K562 (cell line): ENCODE measurements around the gene LRRC75A.

Experiments
- BACH1 ChIP-seq: fragments of 200-800 bp; sonication (Bioruptor generic); IDR thresholded peaks from 2 replicates; pipeline ENCODE4 v1.6.1; 2016; ENCODE audit warnings: missing genetic modification characterization, missing compliant biosample characterization
- CTCF ChIP-seq, 3 experiments: IDR thresholded peaks in 2 of 3; conservative IDR thresholded peaks in 1 of 3; 2 replicates each; pipeline ENCODE4 v1.5.1; 2011 to 2012; ENCODE audit warnings: low read length in 3 of 3, mild to moderate bottlenecking in 3 of 3, control low read depth in 2 of 3, improper control_type of control experiment in 1 of 3, inconsistent platforms in 1 of 3, low read depth in 1 of 3, mixed read lengths in 1 of 3, moderate library complexity in 1 of 3; ENCODE audit not compliant: insufficient read depth in 2 of 3
- ERF ChIP-seq: fragments of 450-650 bp; formaldehyde crosslinking; IDR thresholded peaks from 2 replicates; pipeline ENCODE4 v1.4.0; 2020; ENCODE audit warnings: mild to moderate bottlenecking, mixed read lengths
- EZH2 ChIP-seq: IDR thresholded peaks from 2 replicates; pipeline ENCODE4 v1.6.1; 2012; ENCODE audit warnings: low read depth, mild to moderate bottlenecking, inconsistent platforms, low read length, borderline replicate concordance
- FOXO4 ChIP-seq: fragments of 450-650 bp; formaldehyde crosslinking; IDR thresholded peaks from 2 replicates; pipeline ENCODE4 v1.4.0; 2020; ENCODE audit warnings: mild to moderate bottlenecking, moderate library complexity
- KDM1A ChIP-seq, 2 experiments: fragments of 450-650 bp; IDR thresholded peaks; 2 replicates each; pipeline ENCODE4 v1.6.1; 2016; ENCODE audit warnings: mild to moderate bottlenecking in 2 of 2
- NFIX ChIP-seq: fragments of 250-450 bp; sonication (Bioruptor Pico); IDR thresholded peaks from 2 replicates; pipeline ENCODE4 v1.4.0; 2020; ENCODE audit warnings: low read depth, mild to moderate bottlenecking, moderate library complexity
- NFXL1 ChIP-seq: fragments of 450-650 bp; formaldehyde crosslinking; IDR thresholded peaks from 2 replicates; pipeline ENCODE4 v1.4.0; 2021; ENCODE audit warnings: mild to moderate bottlenecking
- POLR2A ChIP-seq: fragments of 450-650 bp; conservative IDR thresholded peaks from 2 replicates; pipeline ENCODE4 v1.6.1; 2016
- POLR2AphosphoS2 ChIP-seq: IDR thresholded peaks from 2 replicates; pipeline ENCODE4 v1.6.1; 2012; ENCODE audit warnings: low read length, improper control_type of control experiment
- RBM25 ChIP-seq: fragments of 200-400 bp; formaldehyde crosslinking; IDR thresholded peaks from 2 replicates; pipeline ENCODE4 v1.6.1; 2018; ENCODE audit warnings: low read length, low read depth, moderate library complexity; ENCODE audit not compliant: severe bottlenecking
- SIN3A ChIP-seq, 2 experiments: fragments of 150-350 bp in 1 of 2; IDR thresholded peaks; 2 replicates each; pipeline ENCODE4 v1.6.1; 2011 to 2016; ENCODE audit warnings: borderline replicate concordance in 2 of 2, low read depth in 2 of 2, low read length in 2 of 2, mild to moderate bottlenecking in 2 of 2, moderate library complexity in 2 of 2; ENCODE audit not compliant: control insufficient read depth in 1 of 2
- SMAD3 ChIP-seq: fragments of 450-650 bp; formaldehyde crosslinking; conservative IDR thresholded peaks from 2 replicates; pipeline ENCODE4 v1.4.0; 2020; ENCODE audit warnings: mild to moderate bottlenecking
- SRF ChIP-seq, 2 experiments: fragments of 250-450, 450-650 bp in 1 of 2; sonication (Bioruptor Pico) in 1 of 2; sonication (generic) in 1 of 2; formaldehyde crosslinking; IDR thresholded peaks; 2 replicates each; pipeline versions ENCODE4 v1.5.0 to v1.5.1; 2020 to 2022; ENCODE audit warnings: mild to moderate bottlenecking in 1 of 2, missing genetic modification reagents in 1 of 2

- no peak for TF ChIP-seq NFXL1
- no peak for TF ChIP-seq RBM25
- no peak for TF ChIP-seq POLR2A
- no peak for TF ChIP-seq BACH1
- no peak for TF ChIP-seq ERF
- TF ChIP-seq EZH2 = no peak
- TF ChIP-seq SIN3A (IDR thresholded peaks at IDR 0.05; ENCODE audit: borderline replicate concordance in 2 of 2, control insufficient read depth in 1 of 2, low read depth in 2 of 2, low read length in 2 of 2) = no peak; a peak in 1 of 4 replicates
- TF ChIP-seq SRF (CRISPR knock-in tag; IDR thresholded peaks at IDR 0.05) = no peak
- no peak for TF ChIP-seq FOXO4 (CRISPR knock-in tag)
- TF ChIP-seq SMAD3 (CRISPR knock-in tag) = no peak
- no peak for TF ChIP-seq KDM1A (IDR thresholded peaks at IDR 0.05)
- TF ChIP-seq CTCF (IDR thresholded peaks at IDR 0.05 in 2 of 3, conservative IDR thresholded peaks at IDR 0.05 in 1 of 3; ENCODE audit: insufficient read depth in 2 of 3, low read depth in 1 of 3, low read length in 3 of 3) = no peak
- no peak for TF ChIP-seq POLR2AphosphoS2
- TF ChIP-seq NFIX (CRISPR knock-in tag) = no peak
These were observed 49.9 kb downstream of the LRRC75A start for GRCh38 chr17:16442141-16442540.
